ENCODE measurements around the gene ADAD2.

Gene ADAD2

GRCh38 chr16:84224554-84224953, 33.6 kb downstream of the ADAD2 start:
- no peak for DNase-seq (ENCODE audit: low spot score)

GRCh38 chr16:84225126-84225525, 34.2 kb downstream of the ADAD2 start:
- DNase-seq (ENCODE audit: low spot score) = no peak

- no peak for DNase-seq (ENCODE audit: low spot score)
These were observed 34.6 kb downstream of the ADAD2 start for GRCh38 chr16:84225571-84225970.

GRCh38 chr16:84226026-84226425, 35.1 kb downstream of the ADAD2 start:
- DNase-seq (ENCODE audit: low spot score) = no peak

- DNase-seq (ENCODE audit: low spot score) = no peak
These were observed 36.6 kb downstream of the ADAD2 start for GRCh38 chr16:84227548-84227947.

GRCh38 chr16:84228256-84228838, 37.4 kb downstream of the ADAD2 start:
- DNase-seq (ENCODE audit: low spot score) = peak; percentile 89

- no peak for DNase-seq (ENCODE audit: low spot score)
These were observed 38.5 kb downstream of the ADAD2 start for GRCh38 chr16:84229471-84229870.

- no peak for DNase-seq (ENCODE audit: low spot score)
These were observed 41.1 kb downstream of the ADAD2 start for GRCh38 chr16:84232060-84232459.

GRCh38 chr16:84232969-84233368, 42.0 kb downstream of the ADAD2 start:
- DNase-seq (ENCODE audit: low spot score) = no peak

- no peak for DNase-seq (ENCODE audit: low spot score)
These were observed 42.8 kb downstream of the ADAD2 start for GRCh38 chr16:84233748-84234147.

GRCh38 chr16:84234321-84235241, 43.6 kb downstream of the ADAD2 start:
- no peak for DNase-seq (ENCODE audit: low spot score)

- DNase-seq (ENCODE audit: low spot score) = no peak
These were observed 45.7 kb downstream of the ADAD2 start for GRCh38 chr16:84236671-84237070.

- no peak for DNase-seq (ENCODE audit: low spot score)
These were observed 47.2 kb downstream of the ADAD2 start for GRCh38 chr16:84237994-84238750.

GRCh38 chr16:84239141-84239769, 48.3 kb downstream of the ADAD2 start:
- no peak for DNase-seq (ENCODE audit: low spot score)

- no peak for DNase-seq (ENCODE audit: low spot score)
These were observed 49.0 kb downstream of the ADAD2 start, which contains the start of gene KCNG4 for GRCh38 chr16:84239909-84240308. KCNG4 (minus strand) TSS chr16:84240012; CDS start chr16:84237485, 2,527 bp downstream.

GRCh38 chr16:84240455-84240854, 49.5 kb downstream of the ADAD2 start:
- DNase-seq (ENCODE audit: low spot score) = no peak

- no peak for DNase-seq (ENCODE audit: low spot score)
These were observed 50.8 kb downstream of the ADAD2 start for GRCh38 chr16:84241778-84242177.

- DNase-seq (ENCODE audit: low spot score) = no peak
These were observed 51.9 kb downstream of the ADAD2 start for GRCh38 chr16:84242839-84243238.

GRCh38 chr16:84243732-84244131, 52.8 kb downstream of the ADAD2 start:
- no peak for DNase-seq (ENCODE audit: low spot score)

- DNase-seq (ENCODE audit: low spot score) = no peak
These were observed 53.8 kb downstream of the ADAD2 start for GRCh38 chr16:84244728-84245127.

- DNase-seq (ENCODE audit: low spot score) = no peak
These were observed 55.2 kb downstream of the ADAD2 start for GRCh38 chr16:84245956-84246678.

- DNase-seq (ENCODE audit: low spot score) = no peak
These were observed 55.7 kb downstream of the ADAD2 start for GRCh38 chr16:84246679-84247077.
